CD14-positive monocyte (primary cell): ENCODE measurements around the gene SEC16A. TPM values are rescaled to one million over a fixed set of nuclear protein-coding genes. Genes with fewer than 3 reads are reported as not detected.
A peak's percentile ranks its signal among the peaks of the same experiment; 100 is the strongest.

Experiments
- DNase-seq, 3 donors: peaks; one replicate each; pipeline ENCODE4 v3.0.0-alpha.2; 2011 to 2022
- H2AFZ ChIP-seq: 2 replicates; pipeline ENCODE4 v1.6.0; 2012; ENCODE audit warnings: mild to moderate bottlenecking, low read depth, low read length, inconsistent platforms; ENCODE audit not compliant: insufficient read depth, poor library complexity, severe bottlenecking
- H3K27ac ChIP-seq, 2 donors: 1 replicate in 1 of 2; 2 replicates in 1 of 2; pipeline ENCODE4 v1.5.1; 2012 to 2013; ENCODE audit warnings: low read length in 2 of 2, control low read depth in 1 of 2, inconsistent platforms in 1 of 2, low read depth in 1 of 2, mild to moderate bottlenecking in 1 of 2
- H3K27me3 ChIP-seq, 2 donors: one replicate each; pipeline versions ENCODE4 v1.6.0 to v1.6.1; 2011 to 2013; ENCODE audit warnings: low read length in 2 of 2; ENCODE audit not compliant: control insufficient read depth in 2 of 2, insufficient read depth in 2 of 2
- H3K36me3 ChIP-seq, 2 donors: replicated peaks in 1 of 2; 1 replicate in 1 of 2; 2 replicates in 1 of 2; pipeline versions ENCODE4 v1.5.1 to v1.6.1; 2012 to 2013; ENCODE audit warnings: low read length in 2 of 2, control low read depth in 1 of 2, inconsistent platforms in 1 of 2, mild to moderate bottlenecking in 1 of 2; ENCODE audit not compliant: insufficient read depth in 2 of 2, control insufficient read depth in 1 of 2
- H3K4me1 ChIP-seq, 2 donors: 1 replicate in 1 of 2; 2 replicates in 1 of 2; pipeline versions ENCODE4 v1.5.1 to v1.6.1; 2012 to 2013; ENCODE audit warnings: low read length in 2 of 2, control low read depth in 1 of 2, inconsistent platforms in 1 of 2, mild to moderate bottlenecking in 1 of 2, moderate library complexity in 1 of 2; ENCODE audit not compliant: insufficient read depth in 2 of 2, control insufficient read depth in 1 of 2
- H3K4me2 ChIP-seq: replicated peaks from 2 replicates; pipeline ENCODE3; 2012; ENCODE audit warnings: low read length, moderate library complexity, mild to moderate bottlenecking; ENCODE audit not compliant: poor library complexity, severe bottlenecking; ENCODE audit errors: extremely low read depth
- H3K4me3 ChIP-seq, 3 experiments: fragments of 200-600 bp in 1 of 3; sonication (generic) in 1 of 3; replicated peaks in 1 of 3; 1 replicate in 2 of 3; 2 replicates in 1 of 3; pipeline ENCODE4 v1.5.1; 2011 to 2013; ENCODE audit warnings: low read length in 3 of 3, mild to moderate bottlenecking in 3 of 3, control low read depth in 2 of 3, low read depth in 2 of 3, inconsistent platforms in 1 of 3, moderate library complexity in 1 of 3
- H3K79me2 ChIP-seq: 2 replicates; pipeline ENCODE4 v1.6.0; 2012; ENCODE audit warnings: mild to moderate bottlenecking, control low read depth, inconsistent platforms, low read length, moderate library complexity; ENCODE audit not compliant: insufficient read depth
- H3K9ac ChIP-seq: 2 replicates; pipeline ENCODE4 v1.6.0; 2017; ENCODE audit warnings: low read length, mild to moderate bottlenecking; ENCODE audit not compliant: insufficient read depth, poor library complexity, severe bottlenecking
- H3K9me3 ChIP-seq, 2 donors: replicated peaks in 1 of 2; 1 replicate in 1 of 2; 2 replicates in 1 of 2; pipeline versions ENCODE4 v1.5.1 to v1.6.1; 2012 to 2013; ENCODE audit warnings: low read length in 2 of 2, control low read depth in 1 of 2; ENCODE audit not compliant: control insufficient read depth in 1 of 2, insufficient read depth in 1 of 2
- H4K20me1 ChIP-seq: 2 replicates; pipeline ENCODE4 v1.6.0; 2012; ENCODE audit warnings: mild to moderate bottlenecking, low read length, control low read depth, moderate library complexity; ENCODE audit not compliant: insufficient read depth
- H3K27ac Mint-ChIP-seq, 7 donors: one replicate each; pipeline ENCODE4 v1.8.0; 2020; ENCODE audit warnings: mild to moderate bottlenecking in 7 of 7, mixed read lengths in 7 of 7, moderate library complexity in 6 of 7, inconsistent platforms in 2 of 7
- H3K27me3 Mint-ChIP-seq, 3 donors: one replicate each; pipeline ENCODE4 v1.8.0; 2021 to 2022; ENCODE audit warnings: low read depth in 3 of 3, mild to moderate bottlenecking in 3 of 3, mixed read lengths in 3 of 3, moderate library complexity in 3 of 3, inconsistent platforms in 1 of 3
- H3K36me3 Mint-ChIP-seq, 2 donors: one replicate each; pipeline ENCODE4 v1.8.0; 2020; ENCODE audit warnings: mixed read lengths in 2 of 2, inconsistent platforms in 1 of 2, mild to moderate bottlenecking in 1 of 2
- H3K4me1 Mint-ChIP-seq: one replicate; pipeline ENCODE4 v1.8.0; 2020; ENCODE audit warnings: mild to moderate bottlenecking, mixed read lengths
- H3K4me3 Mint-ChIP-seq, 2 donors: one replicate each; pipeline ENCODE4 v1.8.0; 2020; ENCODE audit warnings: mild to moderate bottlenecking in 2 of 2, mixed read lengths in 2 of 2, moderate library complexity in 1 of 2
- H3K9me3 Mint-ChIP-seq, 7 donors: one replicate each; pipeline ENCODE4 v1.8.0; 2020 to 2022; ENCODE audit warnings: mixed read lengths in 7 of 7, mild to moderate bottlenecking in 6 of 7, moderate library complexity in 6 of 7, inconsistent platforms in 2 of 7
- WGBS: methylation state at CpG from one replicate; pipeline ENCODE4 v1.1.5; 2013; ENCODE audit warnings: missing lambda C conversion rate; ENCODE audit not compliant: insufficient coverage; 5-methylcytosine and 5-hydroxymethylcytosine counted together
- intact Hi-C, 2 donors: fragments of 100-400 bp; cut with micrococcal nuclease; formaldehyde crosslinking; loops; one replicate each; pipeline versions ENCODE4 v1.15.0 to v1.15.1; 2023
- polyA plus RNA-seq, 3 donors: library from polyadenylated mRNA; depleted of rRNA in 1 of 3; unstranded in 2 of 3; stranded (reverse) in 1 of 3; fragments of 300-500 nt in 2 of 3; fragments of >200 nt in 1 of 3; fragmentation: Illumina TruSeq in 2 of 3; gene quantifications; 1 replicate in 2 of 3; 2 replicates in 1 of 3; pipeline ENCODE4 v1.2.3, GENCODE V29; 2012 to 2021
- TF ChIP-seq, protein P1 (sequence below): fragments of 200-600 bp; IDR thresholded peaks from one replicate; pipeline ENCODE4 v1.8.0; 2022; ENCODE audit warnings: antibody characterized with exemption, mild to moderate bottlenecking

SEC16A gene
- polyA plus RNA-seq, 3 donors = 11.1 to 36.8 (median 19.1) TPM

DNA sequence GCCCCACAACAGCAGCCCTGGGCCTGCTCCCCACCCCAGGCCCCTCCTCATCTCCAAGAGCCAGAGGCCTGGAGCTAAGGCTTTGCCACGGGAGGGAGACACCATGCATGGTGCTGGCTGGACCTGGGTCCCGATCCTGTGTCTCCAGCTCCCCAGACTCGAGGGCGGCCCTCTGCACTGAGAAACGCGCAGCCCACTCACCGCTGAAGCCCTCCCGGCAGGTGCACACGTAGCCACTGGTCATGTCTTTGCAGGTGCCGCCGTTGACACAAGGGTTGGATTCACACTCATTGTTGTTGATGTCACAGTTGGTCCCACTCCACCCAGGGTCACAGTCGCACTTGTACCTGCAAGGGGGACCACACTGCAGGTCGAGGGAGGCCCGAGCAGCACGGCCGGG, 30.4 kb upstream of the SEC16A start:
- Histone ChIP-seq H3K27me3 (no peaks in the 10 kb centered on the region), H3K4me1 (no peaks in the 10 kb centered on the region), H3K4me2 (no peak overlapping the region), H4K20me1 (peaks cover 98% of the 10 kb centered on the region), H3K4me3 (no peak overlapping the region), H2AFZ (no peak overlapping the region), H3K79me2 (no peaks in the 10 kb centered on the region), H3K9ac (no peak overlapping the region), H3K9me3 (no peaks in the 10 kb centered on the region), H3K36me3 (peaks cover 98 to 100% of the 10 kb centered on the region in 2 donors), H3K27ac (no peak overlapping the region)
- 98% methylated on average over 16 of the region's 16 CpGs for WGBS
- Mint-ChIP-seq H3K27me3 (peaks cover 0 to 5% (median 2%) of the 10 kb centered on the region in 3 donors), H3K36me3 (peaks cover 60 to 91% of the 10 kb centered on the region in 2 donors), H3K9me3 (no peaks in the 10 kb centered on the region), H3K27ac (no peak overlapping the region), H3K4me1 (no peaks in the 10 kb centered on the region), H3K4me3 (peak overlapping the region in 1 of 2 donors; percentile 16)
- TF ChIP-seq, protein P1, sequence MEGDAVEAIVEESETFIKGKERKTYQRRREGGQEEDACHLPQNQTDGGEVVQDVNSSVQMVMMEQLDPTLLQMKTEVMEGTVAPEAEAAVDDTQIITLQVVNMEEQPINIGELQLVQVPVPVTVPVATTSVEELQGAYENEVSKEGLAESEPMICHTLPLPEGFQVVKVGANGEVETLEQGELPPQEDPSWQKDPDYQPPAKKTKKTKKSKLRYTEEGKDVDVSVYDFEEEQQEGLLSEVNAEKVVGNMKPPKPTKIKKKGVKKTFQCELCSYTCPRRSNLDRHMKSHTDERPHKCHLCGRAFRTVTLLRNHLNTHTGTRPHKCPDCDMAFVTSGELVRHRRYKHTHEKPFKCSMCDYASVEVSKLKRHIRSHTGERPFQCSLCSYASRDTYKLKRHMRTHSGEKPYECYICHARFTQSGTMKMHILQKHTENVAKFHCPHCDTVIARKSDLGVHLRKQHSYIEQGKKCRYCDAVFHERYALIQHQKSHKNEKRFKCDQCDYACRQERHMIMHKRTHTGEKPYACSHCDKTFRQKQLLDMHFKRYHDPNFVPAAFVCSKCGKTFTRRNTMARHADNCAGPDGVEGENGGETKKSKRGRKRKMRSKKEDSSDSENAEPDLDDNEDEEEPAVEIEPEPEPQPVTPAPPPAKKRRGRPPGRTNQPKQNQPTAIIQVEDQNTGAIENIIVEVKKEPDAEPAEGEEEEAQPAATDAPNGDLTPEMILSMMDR = no peak
- intact Hi-C loops = no loop called here
- DNase-seq = no peak

DNA sequence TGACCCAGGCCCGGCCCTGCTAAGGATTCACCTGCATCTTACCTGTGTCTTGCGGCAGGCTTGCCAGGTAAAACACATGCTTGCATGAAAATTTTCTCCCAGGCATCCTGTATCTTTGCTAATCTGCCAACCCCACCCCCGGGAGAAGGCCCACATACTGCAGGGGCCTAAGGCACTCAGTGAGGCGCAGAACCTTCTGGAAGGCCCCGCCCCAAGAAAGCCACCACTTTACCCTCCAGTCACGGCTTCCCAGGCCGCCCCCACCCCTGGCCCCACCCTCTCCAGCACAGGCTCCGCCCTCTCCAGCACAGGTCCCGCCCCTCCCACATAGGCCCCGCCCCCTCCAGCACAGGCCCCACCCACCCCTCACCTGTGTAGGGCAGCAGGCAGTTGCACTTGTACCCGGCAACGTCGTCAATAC, 29.8 kb upstream of the SEC16A start:
- peaks cover 98 to 100% of the 10 kb centered on the region in 2 donors for H3K36me3 ChIP-seq
- no peak overlapping the region for H2AFZ ChIP-seq
- peaks cover 0 to 5% (median 2%) of the 10 kb centered on the region in 3 donors for H3K27me3 Mint-ChIP-seq
- peaks cover 62 to 93% of the 10 kb centered on the region in 2 donors for H3K36me3 Mint-ChIP-seq
- no peaks in the 10 kb centered on the region for H3K4me1 ChIP-seq
- no peak overlapping the region for H3K4me3 ChIP-seq
- no peak overlapping the region for H3K4me2 ChIP-seq
- no peak for DNase-seq
- H3K79me2 ChIP-seq = no peaks in the 10 kb centered on the region
- no peak overlapping the region for H3K27ac ChIP-seq
- H3K9me3 Mint-ChIP-seq = no peaks in the 10 kb centered on the region
- no peaks in the 10 kb centered on the region for H3K4me1 Mint-ChIP-seq
- H4K20me1 ChIP-seq = peaks cover 98% of the 10 kb centered on the region
- intact Hi-C loops = no loop called here
- no peak overlapping the region for H3K27ac Mint-ChIP-seq
- no peak overlapping the region for H3K4me3 Mint-ChIP-seq
- 100% methylated on average over 2 of the region's 13 CpGs for WGBS
- H3K9me3 ChIP-seq = no peaks in the 10 kb centered on the region
- H3K27me3 ChIP-seq = no peaks in the 10 kb centered on the region
- no peak overlapping the region for H3K9ac ChIP-seq
- TF ChIP-seq, protein P1 = no peak
